HepG2 (cell line): ENCODE data around the gene KCNQ1OT1. TPM values are rescaled to one million over a fixed set of nuclear protein-coding genes. Genes with fewer than 3 reads are reported as not detected.

ENCODE experiments used
- AGO1 ChIP-seq: fragments of 200-400 bp; formaldehyde crosslinking; IDR thresholded peaks from 2 replicates; pipeline ENCODE4 v1.6.1; 2017; ENCODE audit warnings: mild to moderate bottlenecking, low read depth, low read length, moderate library complexity; ENCODE audit not compliant: poor library complexity, severe bottlenecking
- CAMTA2 ChIP-seq: sonication (generic); formaldehyde crosslinking; IDR thresholded peaks from 2 replicates; pipeline ENCODE4 v1.4.0; 2020; ENCODE audit warnings: mild to moderate bottlenecking, missing genetic modification reagents, borderline replicate concordance
- EED ChIP-seq: sonication (generic); formaldehyde crosslinking; IDR thresholded peaks from 2 replicates; pipeline ENCODE4 v1.5.0; 2020; ENCODE audit warnings: mild to moderate bottlenecking, missing genetic modification reagents
- KAT8 ChIP-seq: IDR thresholded peaks from 2 replicates; pipeline ENCODE4 v1.6.1; 2016; ENCODE audit warnings: missing genetic modification reagents, missing compliant biosample characterization
- KDM6A ChIP-seq: IDR thresholded peaks from 2 replicates; pipeline ENCODE4 v1.6.1; 2016; ENCODE audit warnings: low read depth
- MBD4 ChIP-seq: IDR thresholded peaks from 2 replicates; pipeline ENCODE4 v1.6.1; 2012; ENCODE audit warnings: low read length, inconsistent platforms, borderline replicate concordance
- SP1 ChIP-seq, 2 experiments: fragments of 450-650 bp in 1 of 2; sonication (generic) in 1 of 2; formaldehyde crosslinking in 1 of 2; IDR thresholded peaks; 2 replicates each; pipeline versions ENCODE4 v1.4.0 to v1.6.1; 2016 to 2020; ENCODE audit warnings: missing genetic modification reagents in 1 of 2
- ZMYM4 ChIP-seq: sonication (generic); formaldehyde crosslinking; IDR thresholded peaks from 2 replicates; pipeline ENCODE4 v1.8.1; 2023; ENCODE audit warnings: mild to moderate bottlenecking, missing genetic modification reagents
- ZNF232 ChIP-seq: sonication (generic); formaldehyde crosslinking; IDR thresholded peaks from 2 replicates; pipeline ENCODE4 v1.4.0; 2020; ENCODE audit warnings: missing genetic modification reagents, borderline replicate concordance
- ZNF263 ChIP-seq: sonication (generic); formaldehyde crosslinking; IDR thresholded peaks from 2 replicates; pipeline ENCODE4 v1.4.0; 2020; ENCODE audit warnings: missing genetic modification reagents
- ZNF501 ChIP-seq: sonication (generic); formaldehyde crosslinking; IDR thresholded peaks from 2 replicates; pipeline ENCODE4 v1.5.1; 2020; ENCODE audit warnings: mild to moderate bottlenecking, moderate library complexity, missing genetic modification reagents
- ZNF709 ChIP-seq: sonication (generic); formaldehyde crosslinking; IDR thresholded peaks from 2 replicates; pipeline ENCODE4 v1.5.0; 2020; ENCODE audit warnings: mild to moderate bottlenecking, missing genetic modification reagents
- ZNF761 ChIP-seq: sonication (generic); formaldehyde crosslinking; conservative IDR thresholded peaks from 2 replicates; pipeline ENCODE4 v1.4.0; 2020; ENCODE audit warnings: mild to moderate bottlenecking, missing genetic modification reagents
- ZNF788 ChIP-seq: sonication (generic); formaldehyde crosslinking; IDR thresholded peaks from 2 replicates; pipeline ENCODE4 v1.5.0; 2020; ENCODE audit warnings: mild to moderate bottlenecking, missing genetic modification reagents, borderline replicate concordance
- polyA plus RNA-seq, 8 experiments: library from polyadenylated mRNA; depleted of rRNA in 3 of 8; stranded (reverse) in 7 of 8; unstranded in 1 of 8; fragments of >200 nt; fragmentation: Illumina TruSeq in 4 of 8; extraction: Trizol in 4 of 8; gene quantifications; 2 replicates each; pipeline versions ENCODE4 v1.2.1 to v1.2.3, GENCODE V29; 2011 to 2016; ENCODE audit warnings: low read depth in 4 of 8, missing spikeins in 1 of 8, mixed read lengths in 1 of 8; ENCODE audit not compliant: insufficient read depth in 1 of 8
- total RNA-seq, 5 experiments: library from RNA; depleted of rRNA; stranded (reverse); fragments of >200 nt; fragmentation: Illumina TruSeq; extraction: Trizol; gene quantifications; 2 replicates each; pipeline ENCODE4 v1.2.3, GENCODE V29; 2016; ENCODE audit warnings: low read depth in 1 of 5
- TF ChIP-seq, protein P1 (sequence below): sonication (generic); IDR thresholded peaks from 2 replicates; pipeline ENCODE4 v1.6.1; 2016; ENCODE audit warnings: low read depth, borderline replicate concordance
- TF ChIP-seq, protein P2 (sequence below): sonication (generic); formaldehyde crosslinking; IDR thresholded peaks from 2 replicates; pipeline ENCODE4 v1.4.0; 2020; ENCODE audit warnings: missing genetic modification reagents
- TF ChIP-seq, protein P3 (sequence below): sonication (generic); formaldehyde crosslinking; IDR thresholded peaks from 2 replicates; pipeline ENCODE4 v1.4.0; 2020; ENCODE audit warnings: missing genetic modification reagents, borderline replicate concordance
- TF ChIP-seq, protein P4 (sequence below): sonication (generic); formaldehyde crosslinking; IDR thresholded peaks from 2 replicates; pipeline ENCODE4 v1.4.0; 2020; ENCODE audit warnings: missing genetic modification reagents
- TF ChIP-seq, protein P5 (sequence below): sonication (generic); formaldehyde crosslinking; IDR thresholded peaks from 2 replicates; pipeline ENCODE4 v1.5.1; 2020; ENCODE audit warnings: mild to moderate bottlenecking, moderate library complexity, missing genetic modification reagents
- TF ChIP-seq, protein P6 (sequence below): sonication (generic); formaldehyde crosslinking; IDR thresholded peaks from 2 replicates; pipeline ENCODE4 v1.4.0; 2020; ENCODE audit warnings: missing genetic modification reagents

KCNQ1OT1 gene
- total and polyA plus RNA-seq, 2 of the 13 experiments (the other 11 are each of a cell fraction or from before 2014, with no cell fraction given): 1.3 to 18.9 TPM

DNA sequence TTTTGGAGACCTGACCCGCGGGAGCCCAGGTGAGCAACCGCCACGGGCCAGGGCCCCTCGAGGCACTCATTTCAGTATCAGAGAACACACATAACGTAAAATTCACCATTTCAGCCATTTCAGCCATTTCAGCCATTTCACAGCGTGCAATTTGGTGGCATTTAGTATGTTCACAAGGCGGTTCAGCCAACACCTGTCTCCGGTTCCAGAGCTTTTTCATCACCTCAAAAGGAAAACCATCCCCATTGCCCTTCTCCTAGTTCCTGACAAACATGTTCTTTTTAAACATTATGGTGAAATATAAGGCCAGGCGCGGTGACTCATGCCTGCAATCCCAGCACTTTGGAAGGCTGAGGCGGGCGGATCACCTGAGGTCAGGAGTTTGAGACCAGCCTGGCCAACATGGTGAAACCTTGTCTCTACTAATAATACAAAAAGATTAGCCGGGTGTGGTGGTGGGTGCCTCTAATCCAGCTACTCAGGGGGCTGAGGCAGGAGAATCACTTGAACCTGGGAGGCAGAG lies 135.7 kb downstream of the KCNQ1OT1 start (continued):
- TF ChIP-seq KAT8 (CRISPR knock-in tag) (no peak), ZNF263 (CRISPR knock-in tag) (no peak), ZNF501 (CRISPR knock-in tag) (no peak), ZNF788 (CRISPR knock-in tag) (no peak), ZNF761 (CRISPR knock-in tag) (peak; percentile 53; the same call in 1 of the 2 replicates), KDM6A (CRISPR knock-in tag) (no peak), SP1 (IDR thresholded peaks at IDR 0.05) (no peak), SP1 (CRISPR knock-in tag; IDR thresholded peaks at IDR 0.05) (no peak), ZNF232 (CRISPR knock-in tag) (no peak), ZNF709 (CRISPR knock-in tag) (no peak), ZMYM4 (no peak), EED (CRISPR knock-in tag) (no peak), MBD4 (no peak), CAMTA2 (CRISPR knock-in tag) (0 out of 2 replicates have a peak, but pooled peaks have one; percentile 68), AGO1 (no peak)
- TF ChIP-seq, protein P1, sequence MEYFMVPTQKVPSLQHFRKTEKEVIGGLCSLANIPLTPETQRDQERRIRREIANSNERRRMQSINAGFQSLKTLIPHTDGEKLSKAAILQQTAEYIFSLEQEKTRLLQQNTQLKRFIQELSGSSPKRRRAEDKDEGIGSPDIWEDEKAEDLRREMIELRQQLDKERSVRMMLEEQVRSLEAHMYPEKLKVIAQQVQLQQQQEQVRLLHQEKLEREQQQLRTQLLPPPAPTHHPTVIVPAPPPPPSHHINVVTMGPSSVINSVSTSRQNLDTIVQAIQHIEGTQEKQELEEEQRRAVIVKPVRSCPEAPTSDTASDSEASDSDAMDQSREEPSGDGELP: no peak
- TF ChIP-seq, protein P2, sequence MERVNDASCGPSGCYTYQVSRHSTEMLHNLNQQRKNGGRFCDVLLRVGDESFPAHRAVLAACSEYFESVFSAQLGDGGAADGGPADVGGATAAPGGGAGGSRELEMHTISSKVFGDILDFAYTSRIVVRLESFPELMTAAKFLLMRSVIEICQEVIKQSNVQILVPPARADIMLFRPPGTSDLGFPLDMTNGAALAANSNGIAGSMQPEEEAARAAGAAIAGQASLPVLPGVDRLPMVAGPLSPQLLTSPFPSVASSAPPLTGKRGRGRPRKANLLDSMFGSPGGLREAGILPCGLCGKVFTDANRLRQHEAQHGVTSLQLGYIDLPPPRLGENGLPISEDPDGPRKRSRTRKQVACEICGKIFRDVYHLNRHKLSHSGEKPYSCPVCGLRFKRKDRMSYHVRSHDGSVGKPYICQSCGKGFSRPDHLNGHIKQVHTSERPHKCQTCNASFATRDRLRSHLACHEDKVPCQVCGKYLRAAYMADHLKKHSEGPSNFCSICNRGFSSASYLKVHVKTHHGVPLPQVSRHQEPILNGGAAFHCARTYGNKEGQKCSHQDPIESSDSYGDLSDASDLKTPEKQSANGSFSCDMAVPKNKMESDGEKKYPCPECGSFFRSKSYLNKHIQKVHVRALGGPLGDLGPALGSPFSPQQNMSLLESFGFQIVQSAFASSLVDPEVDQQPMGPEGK (CRISPR knock-in tag): 0 out of 2 replicates have a peak, but pooled peaks have one; percentile 5
- TF ChIP-seq, protein P3, sequence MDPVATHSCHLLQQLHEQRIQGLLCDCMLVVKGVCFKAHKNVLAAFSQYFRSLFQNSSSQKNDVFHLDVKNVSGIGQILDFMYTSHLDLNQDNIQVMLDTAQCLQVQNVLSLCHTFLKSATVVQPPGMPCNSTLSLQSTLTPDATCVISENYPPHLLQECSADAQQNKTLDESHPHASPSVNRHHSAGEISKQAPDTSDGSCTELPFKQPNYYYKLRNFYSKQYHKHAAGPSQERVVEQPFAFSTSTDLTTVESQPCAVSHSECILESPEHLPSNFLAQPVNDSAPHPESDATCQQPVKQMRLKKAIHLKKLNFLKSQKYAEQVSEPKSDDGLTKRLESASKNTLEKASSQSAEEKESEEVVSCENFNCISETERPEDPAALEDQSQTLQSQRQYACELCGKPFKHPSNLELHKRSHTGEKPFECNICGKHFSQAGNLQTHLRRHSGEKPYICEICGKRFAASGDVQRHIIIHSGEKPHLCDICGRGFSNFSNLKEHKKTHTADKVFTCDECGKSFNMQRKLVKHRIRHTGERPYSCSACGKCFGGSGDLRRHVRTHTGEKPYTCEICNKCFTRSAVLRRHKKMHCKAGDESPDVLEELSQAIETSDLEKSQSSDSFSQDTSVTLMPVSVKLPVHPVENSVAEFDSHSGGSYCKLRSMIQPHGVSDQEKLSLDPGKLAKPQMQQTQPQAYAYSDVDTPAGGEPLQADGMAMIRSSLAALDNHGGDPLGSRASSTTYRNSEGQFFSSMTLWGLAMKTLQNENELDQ (CRISPR knock-in tag): no peak
- TF ChIP-seq, protein P4, sequence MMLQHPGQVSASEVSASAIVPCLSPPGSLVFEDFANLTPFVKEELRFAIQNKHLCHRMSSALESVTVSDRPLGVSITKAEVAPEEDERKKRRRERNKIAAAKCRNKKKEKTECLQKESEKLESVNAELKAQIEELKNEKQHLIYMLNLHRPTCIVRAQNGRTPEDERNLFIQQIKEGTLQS (CRISPR knock-in tag): peak; percentile 43; the same call in 1 of the 2 replicates
- TF ChIP-seq, protein P5, sequence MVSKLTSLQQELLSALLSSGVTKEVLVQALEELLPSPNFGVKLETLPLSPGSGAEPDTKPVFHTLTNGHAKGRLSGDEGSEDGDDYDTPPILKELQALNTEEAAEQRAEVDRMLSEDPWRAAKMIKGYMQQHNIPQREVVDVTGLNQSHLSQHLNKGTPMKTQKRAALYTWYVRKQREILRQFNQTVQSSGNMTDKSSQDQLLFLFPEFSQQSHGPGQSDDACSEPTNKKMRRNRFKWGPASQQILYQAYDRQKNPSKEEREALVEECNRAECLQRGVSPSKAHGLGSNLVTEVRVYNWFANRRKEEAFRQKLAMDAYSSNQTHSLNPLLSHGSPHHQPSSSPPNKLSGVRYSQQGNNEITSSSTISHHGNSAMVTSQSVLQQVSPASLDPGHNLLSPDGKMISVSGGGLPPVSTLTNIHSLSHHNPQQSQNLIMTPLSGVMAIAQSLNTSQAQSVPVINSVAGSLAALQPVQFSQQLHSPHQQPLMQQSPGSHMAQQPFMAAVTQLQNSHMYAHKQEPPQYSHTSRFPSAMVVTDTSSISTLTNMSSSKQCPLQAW (CRISPR knock-in tag): peak; percentile 3; the same call in 1 of the 2 replicates
- TF ChIP-seq, protein P6, sequence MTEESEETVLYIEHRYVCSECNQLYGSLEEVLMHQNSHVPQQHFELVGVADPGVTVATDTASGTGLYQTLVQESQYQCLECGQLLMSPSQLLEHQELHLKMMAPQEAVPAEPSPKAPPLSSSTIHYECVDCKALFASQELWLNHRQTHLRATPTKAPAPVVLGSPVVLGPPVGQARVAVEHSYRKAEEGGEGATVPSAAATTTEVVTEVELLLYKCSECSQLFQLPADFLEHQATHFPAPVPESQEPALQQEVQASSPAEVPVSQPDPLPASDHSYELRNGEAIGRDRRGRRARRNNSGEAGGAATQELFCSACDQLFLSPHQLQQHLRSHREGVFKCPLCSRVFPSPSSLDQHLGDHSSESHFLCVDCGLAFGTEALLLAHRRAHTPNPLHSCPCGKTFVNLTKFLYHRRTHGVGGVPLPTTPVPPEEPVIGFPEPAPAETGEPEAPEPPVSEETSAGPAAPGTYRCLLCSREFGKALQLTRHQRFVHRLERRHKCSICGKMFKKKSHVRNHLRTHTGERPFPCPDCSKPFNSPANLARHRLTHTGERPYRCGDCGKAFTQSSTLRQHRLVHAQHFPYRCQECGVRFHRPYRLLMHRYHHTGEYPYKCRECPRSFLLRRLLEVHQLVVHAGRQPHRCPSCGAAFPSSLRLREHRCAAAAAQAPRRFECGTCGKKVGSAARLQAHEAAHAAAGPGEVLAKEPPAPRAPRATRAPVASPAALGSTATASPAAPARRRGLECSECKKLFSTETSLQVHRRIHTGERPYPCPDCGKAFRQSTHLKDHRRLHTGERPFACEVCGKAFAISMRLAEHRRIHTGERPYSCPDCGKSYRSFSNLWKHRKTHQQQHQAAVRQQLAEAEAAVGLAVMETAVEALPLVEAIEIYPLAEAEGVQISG (CRISPR knock-in tag): no peak; the same call in 1 of the 2 replicates
